IMR-90 (cell line): ENCODE results near the gene NDRG2. TPM values are rescaled to one million over a fixed set of nuclear protein-coding genes. Genes with fewer than 3 reads are reported as not detected.

Source experiments
- ATAC-seq: fragments of 200-7000 bp; cut with Tn5 transposase; 2 replicates; pipeline ENCODE4 v1.9.1; 2020; ENCODE audit warnings: low read depth, mild to moderate bottlenecking, moderate library complexity
- BruUV-seq: library from RNA; stranded (reverse); fragments of 400-500 nt; replicated peaks from 2 replicates; lab custom pipeline; 2021; lab: Mats Ljungman, UMichigan
- CTCF ChIA-PET: fragments of 300-600 bp; formaldehyde crosslinking; extraction: SDS; loops from one replicate; lab custom pipeline; 2021; ENCODE audit warnings: antibody characterized with exemption; lab: Yijun Ruan, JAX
- POLR2A ChIA-PET: fragments of 300-600 bp; sonication (Branson Sonifier 250); formaldehyde crosslinking; loops from one replicate; lab custom pipeline; 2022; ENCODE audit warnings: antibody characterized with exemption; ENCODE audit not compliant: unreplicated experiment; lab: Charles Lee
- DNase-seq: peaks from one replicate; pipeline ENCODE4 v3.0.0; 2013
- H2AFZ ChIP-seq: replicated peaks from 2 replicates; pipeline ENCODE3; 2013; ENCODE audit warnings: low read length, mild to moderate bottlenecking; ENCODE audit not compliant: poor library complexity
- H2AK5ac ChIP-seq: 2 replicates; pipeline ENCODE4 v1.6.1; 2013; ENCODE audit warnings: low read depth, low read length, inconsistent platforms
- H2AK9ac ChIP-seq: replicated peaks from 2 replicates; pipeline ENCODE3; 2013; ENCODE audit warnings: mild to moderate bottlenecking, low read depth, low read length, moderate library complexity; ENCODE audit not compliant: poor library complexity
- H2BK120ac ChIP-seq: 2 replicates; pipeline ENCODE4 v1.6.1; 2013; ENCODE audit warnings: low read depth, low read length, inconsistent platforms
- H2BK15ac ChIP-seq: 3 replicates; pipeline ENCODE4 v1.6.1; 2013; ENCODE audit warnings: low read depth, low read length, inconsistent platforms
- H2BK20ac ChIP-seq: 2 replicates; pipeline ENCODE4 v1.6.1; 2013; ENCODE audit warnings: low read depth, mild to moderate bottlenecking, inconsistent platforms, low read length, moderate library complexity
- H2BK5ac ChIP-seq: 2 replicates; pipeline ENCODE4 v1.6.1; 2013; ENCODE audit warnings: mild to moderate bottlenecking, low read depth, low read length, inconsistent platforms; ENCODE audit not compliant: poor library complexity, severe bottlenecking
- H3K14ac ChIP-seq: replicated peaks from 2 replicates; pipeline ENCODE4 v1.6.1; 2013; ENCODE audit warnings: low read depth, low read length, inconsistent platforms
- H3K18ac ChIP-seq: 2 replicates; pipeline ENCODE4 v1.6.1; 2013; ENCODE audit warnings: low read depth, low read length, control low read depth
- H3K23ac ChIP-seq: 2 replicates; pipeline ENCODE4 v1.6.1; 2013; ENCODE audit warnings: low read depth, low read length, inconsistent platforms
- H3K27ac ChIP-seq: 2 replicates; pipeline ENCODE4 v1.5.1; 2013; ENCODE audit warnings: mild to moderate bottlenecking, control low read depth, low read length; ENCODE audit not compliant: insufficient read depth
- H3K27me3 ChIP-seq: 2 replicates; pipeline ENCODE4 v1.6.1; 2013; ENCODE audit warnings: low read length; ENCODE audit not compliant: control insufficient read depth, insufficient read depth
- H3K36me3 ChIP-seq: 2 replicates; pipeline ENCODE4 v1.6.1; 2013; ENCODE audit warnings: low read length, mixed read lengths; ENCODE audit not compliant: control insufficient read depth, insufficient read depth
- H3K4ac ChIP-seq: 2 replicates; pipeline ENCODE4 v1.6.1; 2013; ENCODE audit warnings: low read depth, low read length, inconsistent platforms
- H3K4me1 ChIP-seq: 2 replicates; pipeline ENCODE4 v1.6.1; 2013; ENCODE audit warnings: low read length, mixed read lengths; ENCODE audit not compliant: control insufficient read depth, insufficient read depth
- H3K4me2 ChIP-seq: 2 replicates; pipeline ENCODE4 v1.6.1; 2013; ENCODE audit warnings: low read depth, mild to moderate bottlenecking, control low read depth, low read length, moderate library complexity
- H3K4me3 ChIP-seq: 2 replicates; pipeline ENCODE4 v1.5.1; 2013; ENCODE audit warnings: low read depth, mild to moderate bottlenecking, control low read depth, low read length, moderate library complexity; ENCODE audit not compliant: insufficient read depth
- H3K56ac ChIP-seq: 2 replicates; pipeline ENCODE4 v1.6.1; 2013; ENCODE audit warnings: low read length, inconsistent platforms; ENCODE audit not compliant: insufficient read depth; ENCODE audit errors: extremely low read depth
- H3K79me1 ChIP-seq, 2 experiments: 2 replicates each; pipeline ENCODE4 v1.6.1; 2013; ENCODE audit warnings: low read length in 2 of 2, inconsistent platforms in 1 of 2, low read depth in 1 of 2
- H3K9ac ChIP-seq: 2 replicates; pipeline ENCODE4 v1.6.1; 2013; ENCODE audit warnings: low read depth, low read length, control low read depth
- H3K9me1 ChIP-seq: 2 replicates; pipeline ENCODE4 v1.6.1; 2013; ENCODE audit warnings: low read length, inconsistent platforms; ENCODE audit not compliant: insufficient read depth
- H3K9me3 ChIP-seq: 2 replicates; pipeline ENCODE4 v1.6.1; 2013; ENCODE audit warnings: low read length; ENCODE audit not compliant: control insufficient read depth, insufficient read depth
- H4K20me1 ChIP-seq: 2 replicates; pipeline ENCODE4 v1.6.1; 2013; ENCODE audit warnings: low read length, inconsistent platforms; ENCODE audit not compliant: insufficient read depth
- H4K5ac ChIP-seq: 2 replicates; pipeline ENCODE4 v1.6.1; 2013; ENCODE audit warnings: mild to moderate bottlenecking, low read depth, low read length, control low read depth
- H4K8ac ChIP-seq, 2 experiments: 2 replicates each; pipeline ENCODE4 v1.6.1; 2013; ENCODE audit warnings: low read depth in 2 of 2, low read length in 2 of 2, control low read depth in 1 of 2, inconsistent platforms in 1 of 2
- H4K91ac ChIP-seq: 2 replicates; pipeline ENCODE4 v1.6.1; 2013; ENCODE audit warnings: low read depth, low read length, inconsistent platforms; ENCODE audit not compliant: insufficient read depth
- BHLHE40 ChIP-seq: fragments of 150-350 bp; IDR thresholded peaks from 2 replicates; pipeline ENCODE4 v1.6.1; 2016; ENCODE audit warnings: mild to moderate bottlenecking, low read depth, low read length
- CEBPB ChIP-seq: IDR thresholded peaks from 2 replicates; pipeline ENCODE4 v1.6.1; 2012; ENCODE audit warnings: low read depth, low read length, improper control_type of control experiment
- CHD1 ChIP-seq: IDR thresholded peaks from 2 replicates; pipeline ENCODE4 v1.6.1; 2012; ENCODE audit warnings: low read depth, low read length, improper control_type of control experiment
- CTCF ChIP-seq: conservative IDR thresholded peaks from 2 replicates; pipeline ENCODE4 v1.5.1; 2012; ENCODE audit warnings: mild to moderate bottlenecking, low read depth, low read length, improper control_type of control experiment
- ELK1 ChIP-seq: fragments of 150-350 bp; IDR thresholded peaks from 2 replicates; pipeline ENCODE4 v1.6.1; 2016; ENCODE audit warnings: low read depth, mild to moderate bottlenecking, low read length, moderate library complexity, borderline replicate concordance
- FOS ChIP-seq: fragments of 150-350 bp; IDR thresholded peaks from 2 replicates; pipeline ENCODE4 v1.6.1; 2016; ENCODE audit warnings: low read depth, low read length
- MAFK ChIP-seq: IDR thresholded peaks from 2 replicates; pipeline ENCODE4 v1.6.1; 2012; ENCODE audit warnings: low read depth, low read length, improper control_type of control experiment
- MAZ ChIP-seq: IDR thresholded peaks from 2 replicates; pipeline ENCODE4 v1.6.1; 2012; ENCODE audit warnings: low read depth, mild to moderate bottlenecking, low read length, improper control_type of control experiment, moderate library complexity, borderline replicate concordance
- MXI1 ChIP-seq: IDR thresholded peaks from 2 replicates; pipeline ENCODE4 v1.6.1; 2012; ENCODE audit warnings: low read depth, mild to moderate bottlenecking, low read length, moderate library complexity, borderline replicate concordance
- NFE2L2 ChIP-seq: fragments of 150-350 bp; IDR thresholded peaks from 2 replicates; pipeline ENCODE4 v1.6.1; 2016; ENCODE audit warnings: low read depth, mild to moderate bottlenecking, low read length
- RAD21 ChIP-seq: IDR thresholded peaks from 2 replicates; pipeline ENCODE4 v1.6.1; 2012; ENCODE audit warnings: low read length, improper control_type of control experiment
- RFX5 ChIP-seq: IDR thresholded peaks from 2 replicates; pipeline ENCODE4 v1.8.0; 2012; ENCODE audit warnings: low read depth, mild to moderate bottlenecking, low read length, moderate library complexity
- SMC3 ChIP-seq: fragments of 150-350 bp; IDR thresholded peaks from 2 replicates; pipeline ENCODE4 v1.6.1; 2016; ENCODE audit warnings: low read depth, mild to moderate bottlenecking, antibody characterized with exemption, low read length, moderate library complexity
- USF2 ChIP-seq: fragments of 150-350 bp; IDR thresholded peaks from 2 replicates; pipeline ENCODE4 v1.6.1; 2017; ENCODE audit warnings: mild to moderate bottlenecking, antibody characterized with exemption, low read length, low read depth
- WGBS, 2 experiments: methylation state at CpG; one replicate each; pipeline versions ENCODE4 v1.1.5 to v1.1.7; 2013; ENCODE audit warnings: missing lambda C conversion rate in 2 of 2; ENCODE audit not compliant: insufficient read length in 1 of 2; ENCODE audit errors: extremely low coverage in 2 of 2; 5-methylcytosine and 5-hydroxymethylcytosine counted together
- dilution Hi-C: fragments of 300-500 bp; cut with HindIII; formaldehyde crosslinking; loops from one replicate; pipeline ENCODE4 v1.14.3; 2018; ENCODE audit warnings: low sequenced_read_pairs; ENCODE audit not compliant: unreplicated experiment
- in situ Hi-C: fragments of 300-500 bp; cut with MboI; formaldehyde crosslinking; loops from 3 replicates; pipeline ENCODE4 v1.14.3; 2019; ENCODE audit warnings: low sequenced_read_pairs, inconsistent platforms, mixed read lengths
- intact Hi-C: fragments of 100-400 bp; cut with micrococcal nuclease; formaldehyde crosslinking; loops from 2 replicates; pipeline ENCODE4 v1.10.0; 2022
- polyA plus RNA-seq, 3 experiments: library from polyadenylated mRNA; depleted of rRNA; stranded (reverse); fragments of >200 nt; gene quantifications; 2 replicates each; pipeline ENCODE4 v1.2.3, GENCODE V29; 2012; ENCODE audit warnings: low replicate concordance in 1 of 3
- total RNA-seq: library from RNA; depleted of rRNA; stranded (reverse); fragments of >200 nt; gene quantifications from 2 replicates; pipeline ENCODE4 v1.2.3, GENCODE V29; 2012

The NDRG2 gene
- total and polyA plus RNA-seq, 2 of the 4 experiments (the other 2 are of a cell fraction): 0.36 to 1.5 TPM

GRCh38 chr14:21054123-21054767, 29.4 kb upstream of the NDRG2 start:
- Histone ChIP-seq H3K23ac (no peak overlapping the region), H3K9ac (no peak overlapping the region), H3K4me3 (no peak overlapping the region), H3K14ac (no peak overlapping the region), H3K79me1 (no peaks in the 10 kb centered on the region), H2AK9ac (no peak overlapping the region), H2BK20ac (no peak overlapping the region), H3K4ac (no peak overlapping the region), H4K8ac (no peak overlapping the region), H2BK15ac (no peak overlapping the region), H2AK5ac (no peak overlapping the region), H4K5ac (no peak overlapping the region), H3K56ac (no peak overlapping the region), H4K91ac (no peak overlapping the region), H4K20me1 (no peaks in the 10 kb centered on the region), H3K4me2 (no peak overlapping the region), H2BK5ac (no peak overlapping the region), H3K4me1 (0 out of 2 replicates have a peak, but pooled peaks cover 2% of the 10 kb centered on the region), H3K27me3 (peaks cover 4% of the 10 kb centered on the region), H3K36me3 (no peaks in the 10 kb centered on the region), H3K9me1 (peaks cover 3% of the 10 kb centered on the region; the same call in 1 of the 2 replicates), H3K18ac (no peak overlapping the region), H3K27ac (no peak overlapping the region), H2BK120ac (no peak overlapping the region), H2AFZ (peak overlapping the region; percentile 34), H3K9me3 (no peaks in the 10 kb centered on the region)
- ChIA-PET POLR2A (no interaction called here), CTCF (interaction anchor here (0.7 kb wide), 1 partner anchor 748 kb away, joined by 4 read pairs; no protein-coding TSS in a partner anchor)
- BruUV-seq: no TSS peak
- TF ChIP-seq NFE2L2 (no peak), BHLHE40 (no peak), ELK1 (no peak), RFX5 (no peak), FOS (no peak), MAFK (no peak), CTCF (no peak), CEBPB (no peak), MXI1 (no peak), CHD1 (no peak), MAZ (no peak), USF2 (no peak), RAD21 (no peak), SMC3 (no peak)
- dilution Hi-C loops: no loop called here
- intact Hi-C loops: no loop called here
- WGBS, 2 experiments: no CpG with 5 or more reads among the region's 3 CpGs
- no peak for ATAC-seq
- no peak for DNase-seq
- in situ Hi-C loops: no loop called here
